ENCODE data around the gene LRRC14B.

DNA sequence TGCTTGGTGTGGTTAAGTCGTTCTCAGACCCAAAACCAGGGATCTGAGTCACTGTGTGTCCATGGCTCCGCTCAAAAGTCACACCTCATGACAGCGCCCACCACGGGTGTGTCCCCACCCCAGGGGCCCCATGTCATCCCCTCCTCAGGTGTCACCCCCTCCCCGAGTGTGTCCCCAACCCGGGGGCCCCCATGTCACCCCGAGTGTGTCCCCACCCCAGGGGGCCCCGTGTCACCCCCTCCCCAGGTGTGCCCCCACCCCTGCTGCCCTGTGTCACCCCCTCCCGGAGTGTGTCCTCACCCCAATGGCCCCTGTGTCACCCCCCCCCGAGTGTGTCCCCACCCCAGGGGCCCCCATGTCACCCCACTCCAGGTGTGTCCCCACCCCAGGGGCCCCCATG, 5.1 kb downstream of the LRRC14B start:
- TF ChIP-seq EZH2phosphoT487 (IDR thresholded peaks at IDR 0.05; ENCODE audit: unreplicated experiment) (no peak), EZH2 (IDR thresholded peaks at IDR 0.05; ENCODE audit: low read depth, unreplicated experiment) (no peak), POLR2AphosphoS5 (IDR thresholded peaks at IDR 0.05; ENCODE audit: low read depth) (no peak), JUNB (IDR thresholded peaks at IDR 0.05; ENCODE audit: unreplicated experiment) (no peak), ZNF331 (CRISPR knock-in tag; IDR thresholded peaks at IDR 0.05; ENCODE audit: low read depth) (no peak), ZNF114 (CRISPR knock-in tag; IDR thresholded peaks at IDR 0.05) (no peak), NANOG (IDR thresholded peaks at IDR 0.05; ENCODE audit: borderline replicate concordance) (no peak), STAT1 (IDR thresholded peaks at IDR 0.05; ENCODE audit: unreplicated experiment) (no peak), CREB1 (CRISPR knock-in tag; IDR thresholded peaks at IDR 0.05; ENCODE audit: low read depth) (no peak)
- TF ChIP-seq, protein P1, sequence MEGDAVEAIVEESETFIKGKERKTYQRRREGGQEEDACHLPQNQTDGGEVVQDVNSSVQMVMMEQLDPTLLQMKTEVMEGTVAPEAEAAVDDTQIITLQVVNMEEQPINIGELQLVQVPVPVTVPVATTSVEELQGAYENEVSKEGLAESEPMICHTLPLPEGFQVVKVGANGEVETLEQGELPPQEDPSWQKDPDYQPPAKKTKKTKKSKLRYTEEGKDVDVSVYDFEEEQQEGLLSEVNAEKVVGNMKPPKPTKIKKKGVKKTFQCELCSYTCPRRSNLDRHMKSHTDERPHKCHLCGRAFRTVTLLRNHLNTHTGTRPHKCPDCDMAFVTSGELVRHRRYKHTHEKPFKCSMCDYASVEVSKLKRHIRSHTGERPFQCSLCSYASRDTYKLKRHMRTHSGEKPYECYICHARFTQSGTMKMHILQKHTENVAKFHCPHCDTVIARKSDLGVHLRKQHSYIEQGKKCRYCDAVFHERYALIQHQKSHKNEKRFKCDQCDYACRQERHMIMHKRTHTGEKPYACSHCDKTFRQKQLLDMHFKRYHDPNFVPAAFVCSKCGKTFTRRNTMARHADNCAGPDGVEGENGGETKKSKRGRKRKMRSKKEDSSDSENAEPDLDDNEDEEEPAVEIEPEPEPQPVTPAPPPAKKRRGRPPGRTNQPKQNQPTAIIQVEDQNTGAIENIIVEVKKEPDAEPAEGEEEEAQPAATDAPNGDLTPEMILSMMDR (conservative IDR thresholded peaks at IDR 0.05; ENCODE audit: low read depth in 2 of 2) = no peak
- TF ChIP-seq, protein P2, sequence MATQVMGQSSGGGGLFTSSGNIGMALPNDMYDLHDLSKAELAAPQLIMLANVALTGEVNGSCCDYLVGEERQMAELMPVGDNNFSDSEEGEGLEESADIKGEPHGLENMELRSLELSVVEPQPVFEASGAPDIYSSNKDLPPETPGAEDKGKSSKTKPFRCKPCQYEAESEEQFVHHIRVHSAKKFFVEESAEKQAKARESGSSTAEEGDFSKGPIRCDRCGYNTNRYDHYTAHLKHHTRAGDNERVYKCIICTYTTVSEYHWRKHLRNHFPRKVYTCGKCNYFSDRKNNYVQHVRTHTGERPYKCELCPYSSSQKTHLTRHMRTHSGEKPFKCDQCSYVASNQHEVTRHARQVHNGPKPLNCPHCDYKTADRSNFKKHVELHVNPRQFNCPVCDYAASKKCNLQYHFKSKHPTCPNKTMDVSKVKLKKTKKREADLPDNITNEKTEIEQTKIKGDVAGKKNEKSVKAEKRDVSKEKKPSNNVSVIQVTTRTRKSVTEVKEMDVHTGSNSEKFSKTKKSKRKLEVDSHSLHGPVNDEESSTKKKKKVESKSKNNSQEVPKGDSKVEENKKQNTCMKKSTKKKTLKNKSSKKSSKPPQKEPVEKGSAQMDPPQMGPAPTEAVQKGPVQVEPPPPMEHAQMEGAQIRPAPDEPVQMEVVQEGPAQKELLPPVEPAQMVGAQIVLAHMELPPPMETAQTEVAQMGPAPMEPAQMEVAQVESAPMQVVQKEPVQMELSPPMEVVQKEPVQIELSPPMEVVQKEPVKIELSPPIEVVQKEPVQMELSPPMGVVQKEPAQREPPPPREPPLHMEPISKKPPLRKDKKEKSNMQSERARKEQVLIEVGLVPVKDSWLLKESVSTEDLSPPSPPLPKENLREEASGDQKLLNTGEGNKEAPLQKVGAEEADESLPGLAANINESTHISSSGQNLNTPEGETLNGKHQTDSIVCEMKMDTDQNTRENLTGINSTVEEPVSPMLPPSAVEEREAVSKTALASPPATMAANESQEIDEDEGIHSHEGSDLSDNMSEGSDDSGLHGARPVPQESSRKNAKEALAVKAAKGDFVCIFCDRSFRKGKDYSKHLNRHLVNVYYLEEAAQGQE (IDR thresholded peaks at IDR 0.05; ENCODE audit: unreplicated experiment) = no peak
- TF ChIP-seq, protein P3, sequence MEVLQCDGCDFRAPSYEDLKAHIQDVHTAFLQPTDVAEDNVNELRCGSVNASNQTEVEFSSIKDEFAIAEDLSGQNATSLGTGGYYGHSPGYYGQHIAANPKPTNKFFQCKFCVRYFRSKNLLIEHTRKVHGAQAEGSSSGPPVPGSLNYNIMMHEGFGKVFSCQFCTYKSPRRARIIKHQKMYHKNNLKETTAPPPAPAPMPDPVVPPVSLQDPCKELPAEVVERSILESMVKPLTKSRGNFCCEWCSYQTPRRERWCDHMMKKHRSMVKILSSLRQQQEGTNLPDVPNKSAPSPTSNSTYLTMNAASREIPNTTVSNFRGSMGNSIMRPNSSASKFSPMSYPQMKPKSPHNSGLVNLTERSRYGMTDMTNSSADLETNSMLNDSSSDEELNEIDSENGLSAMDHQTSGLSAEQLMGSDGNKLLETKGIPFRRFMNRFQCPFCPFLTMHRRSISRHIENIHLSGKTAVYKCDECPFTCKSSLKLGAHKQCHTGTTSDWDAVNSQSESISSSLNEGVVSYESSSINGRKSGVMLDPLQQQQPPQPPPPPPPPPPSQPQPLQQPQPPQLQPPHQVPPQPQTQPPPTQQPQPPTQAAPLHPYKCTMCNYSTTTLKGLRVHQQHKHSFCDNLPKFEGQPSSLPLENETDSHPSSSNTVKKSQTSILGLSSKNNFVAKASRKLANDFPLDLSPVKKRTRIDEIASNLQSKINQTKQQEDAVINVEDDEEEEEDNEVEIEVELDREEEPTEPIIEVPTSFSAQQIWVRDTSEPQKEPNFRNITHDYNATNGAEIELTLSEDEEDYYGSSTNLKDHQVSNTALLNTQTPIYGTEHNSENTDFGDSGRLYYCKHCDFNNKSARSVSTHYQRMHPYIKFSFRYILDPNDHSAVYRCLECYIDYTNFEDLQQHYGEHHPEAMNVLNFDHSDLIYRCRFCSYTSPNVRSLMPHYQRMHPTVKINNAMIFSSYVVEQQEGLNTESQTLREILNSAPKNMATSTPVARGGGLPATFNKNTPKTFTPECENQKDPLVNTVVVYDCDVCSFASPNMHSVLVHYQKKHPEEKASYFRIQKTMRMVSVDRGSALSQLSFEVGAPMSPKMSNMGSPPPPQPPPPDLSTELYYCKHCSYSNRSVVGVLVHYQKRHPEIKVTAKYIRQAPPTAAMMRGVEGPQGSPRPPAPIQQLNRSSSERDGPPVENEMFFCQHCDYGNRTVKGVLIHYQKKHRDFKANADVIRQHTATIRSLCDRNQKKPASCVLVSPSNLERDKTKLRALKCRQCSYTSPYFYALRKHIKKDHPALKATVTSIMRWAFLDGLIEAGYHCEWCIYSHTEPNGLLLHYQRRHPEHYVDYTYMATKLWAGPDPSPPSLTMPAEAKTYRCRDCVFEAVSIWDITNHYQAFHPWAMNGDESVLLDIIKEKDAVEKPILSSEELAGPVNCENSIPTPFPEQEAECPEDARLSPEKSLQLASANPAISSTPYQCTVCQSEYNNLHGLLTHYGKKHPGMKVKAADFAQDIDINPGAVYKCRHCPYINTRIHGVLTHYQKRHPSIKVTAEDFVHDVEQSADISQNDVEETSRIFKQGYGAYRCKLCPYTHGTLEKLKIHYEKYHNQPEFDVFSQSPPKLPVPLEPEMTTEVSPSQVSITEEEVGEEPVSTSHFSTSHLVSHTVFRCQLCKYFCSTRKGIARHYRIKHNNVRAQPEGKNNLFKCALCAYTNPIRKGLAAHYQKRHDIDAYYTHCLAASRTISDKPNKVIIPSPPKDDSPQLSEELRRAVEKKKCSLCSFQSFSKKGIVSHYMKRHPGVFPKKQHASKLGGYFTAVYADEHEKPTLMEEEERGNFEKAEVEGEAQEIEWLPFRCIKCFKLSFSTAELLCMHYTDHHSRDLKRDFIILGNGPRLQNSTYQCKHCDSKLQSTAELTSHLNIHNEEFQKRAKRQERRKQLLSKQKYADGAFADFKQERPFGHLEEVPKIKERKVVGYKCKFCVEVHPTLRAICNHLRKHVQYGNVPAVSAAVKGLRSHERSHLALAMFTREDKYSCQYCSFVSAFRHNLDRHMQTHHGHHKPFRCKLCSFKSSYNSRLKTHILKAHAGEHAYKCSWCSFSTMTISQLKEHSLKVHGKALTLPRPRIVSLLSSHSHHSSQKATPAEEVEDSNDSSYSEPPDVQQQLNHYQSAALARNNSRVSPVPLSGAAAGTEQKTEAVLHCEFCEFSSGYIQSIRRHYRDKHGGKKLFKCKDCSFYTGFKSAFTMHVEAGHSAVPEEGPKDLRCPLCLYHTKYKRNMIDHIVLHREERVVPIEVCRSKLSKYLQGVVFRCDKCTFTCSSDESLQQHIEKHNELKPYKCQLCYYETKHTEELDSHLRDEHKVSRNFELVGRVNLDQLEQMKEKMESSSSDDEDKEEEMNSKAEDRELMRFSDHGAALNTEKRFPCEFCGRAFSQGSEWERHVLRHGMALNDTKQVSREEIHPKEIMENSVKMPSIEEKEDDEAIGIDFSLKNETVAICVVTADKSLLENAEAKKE (CRISPR knock-in tag; IDR thresholded peaks at IDR 0.05) = no peak
- TF ChIP-seq, protein P4, sequence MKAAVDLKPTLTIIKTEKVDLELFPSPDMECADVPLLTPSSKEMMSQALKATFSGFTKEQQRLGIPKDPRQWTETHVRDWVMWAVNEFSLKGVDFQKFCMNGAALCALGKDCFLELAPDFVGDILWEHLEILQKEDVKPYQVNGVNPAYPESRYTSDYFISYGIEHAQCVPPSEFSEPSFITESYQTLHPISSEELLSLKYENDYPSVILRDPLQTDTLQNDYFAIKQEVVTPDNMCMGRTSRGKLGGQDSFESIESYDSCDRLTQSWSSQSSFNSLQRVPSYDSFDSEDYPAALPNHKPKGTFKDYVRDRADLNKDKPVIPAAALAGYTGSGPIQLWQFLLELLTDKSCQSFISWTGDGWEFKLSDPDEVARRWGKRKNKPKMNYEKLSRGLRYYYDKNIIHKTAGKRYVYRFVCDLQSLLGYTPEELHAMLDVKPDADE (IDR thresholded peaks at IDR 0.05) = no peak

Measured in GM23338 (cell line).